ENCODE results near the gene OTUD3. TPM values are rescaled to one million over a fixed set of nuclear protein-coding genes. Genes with fewer than 3 reads are reported as not detected.

OTUD3 gene
- total and polyA plus RNA-seq, 2 of the 4 experiments (the other 2 are of a cell fraction), result 2.9 to 3.1 TPM

GRCh38 chr1:19894218-19894617, 12.0 kb downstream of the OTUD3 start:
- Histone ChIP-seq H3K9ac (ENCODE audit: low read depth, low read length) (no peak overlapping the region), H2AK5ac (ENCODE audit: low read depth, low read length) (no peak overlapping the region), H3K18ac (ENCODE audit: low read depth, low read length) (no peak overlapping the region), H3K23ac (ENCODE audit: low read depth, low read length) (no peak overlapping the region), H2BK15ac (ENCODE audit: low read depth, low read length) (no peak overlapping the region), H3K4me2 (ENCODE audit: low read depth, low read length) (no peak overlapping the region), H3K4me3 (ENCODE audit: insufficient read depth, low read depth, low read length) (no peak overlapping the region), H3K27ac (ENCODE audit: insufficient read depth, low read length) (no peak overlapping the region), H3K9me3 (ENCODE audit: control insufficient read depth, insufficient read depth, low read length) (no peaks in the 10 kb centered on the region), H2BK5ac (ENCODE audit: low read depth, low read length, poor library complexity, severe bottlenecking) (no peak overlapping the region), H3K56ac (ENCODE audit: extremely low read depth, insufficient read depth, low read length) (no peak overlapping the region), H4K5ac (ENCODE audit: low read depth, low read length) (no peak overlapping the region), H4K91ac (ENCODE audit: insufficient read depth, low read depth, low read length) (no peak overlapping the region), H4K20me1 (ENCODE audit: insufficient read depth, low read length) (peaks cover 33% of the 10 kb centered on the region; the same call in 1 of the 2 replicates), H4K8ac (ENCODE audit: low read depth in 2 of 2, low read length in 2 of 2) (no peak overlapping the region), H2BK120ac (ENCODE audit: low read depth, low read length) (no peak overlapping the region), H2AK9ac (replicated peaks; ENCODE audit: low read depth, low read length, poor library complexity) (no peak overlapping the region), H3K4ac (ENCODE audit: low read depth, low read length) (no peak overlapping the region), H3K79me1 (ENCODE audit: low read depth in 1 of 2, low read length in 2 of 2) (peaks cover 36 to 60% of the 10 kb centered on the region in 2 experiments), H3K9me1 (ENCODE audit: insufficient read depth, low read length) (peaks cover 20% of the 10 kb centered on the region), H3K27me3 (ENCODE audit: control insufficient read depth, insufficient read depth, low read length) (no peaks in the 10 kb centered on the region), H3K4me1 (ENCODE audit: control insufficient read depth, insufficient read depth, low read length) (peaks cover 3% of the 10 kb centered on the region), H2BK20ac (ENCODE audit: low read depth, low read length) (no peak overlapping the region), H3K36me3 (ENCODE audit: control insufficient read depth, insufficient read depth, low read length) (peaks cover 23% of the 10 kb centered on the region), H3K14ac (replicated peaks; ENCODE audit: low read depth, low read length) (no peak overlapping the region), H2AFZ (replicated peaks; ENCODE audit: low read length, poor library complexity) (no peak overlapping the region)
- TF ChIP-seq POLR2A (IDR thresholded peaks at IDR 0.05; ENCODE audit: low read depth, low read length) (no peak), CEBPB (IDR thresholded peaks at IDR 0.05; ENCODE audit: low read depth, low read length) (peak; percentile 30; the same call in 1 of the 2 replicates)
- ChIA-PET CTCF (no interaction called here), POLR2A (ENCODE audit: unreplicated experiment) (no interaction called here)
- ATAC-seq (ENCODE audit: low read depth) (no peak), DNase-seq (no peak)
- in situ Hi-C loops (cut with MboI; ENCODE audit: low sequenced_read_pairs), result no loop called here
- WGBS, 2 experiments (ENCODE audit: extremely low coverage in 2 of 2, insufficient read length in 1 of 2), result no CpG with 5 or more reads among the region's 5 CpGs
- intact Hi-C loops (cut with micrococcal nuclease), result no loop called here
- BruUV-seq (replicated peaks), result no TSS peak
- dilution Hi-C loops (cut with HindIII; ENCODE audit: low sequenced_read_pairs, unreplicated experiment), result no loop called here

All from IMR-90 (cell line).